NCI-H345 treated with DMSO at 0.1 percent for 48 hours (cell line): ENCODE measurements around the gene TTC16.
"Not testable (repeated sequence)": the region's sequence is repeated elsewhere in the genome, so short reads cannot be mapped to it uniquely, and the experiment has no call there.

ENCODE experiments used
- DNase-seq: peaks from one replicate; lab custom pipeline; 2025; ENCODE audit not compliant: unreplicated experiment; lab: John Stamatoyannopoulos, UW

TTC16 gene

GRCh38 chr9:127780126-127780885 lies 64.4 kb downstream of the TTC16 start:
- no peak for DNase-seq

- DNase-seq, result not testable (repeated sequence)
Measured at GRCh38 chr9:127780909-127781308, 65.0 kb downstream of the TTC16 start.
